K562 (cell line): ENCODE data around the gene ZNF548. TPM values are rescaled to one million over a fixed set of nuclear protein-coding genes. Genes with fewer than 3 reads are reported as not detected.

Experiments used
- ARID3A ChIP-seq: IDR thresholded peaks from 2 replicates; pipeline ENCODE4 v1.6.1; 2012; ENCODE audit warnings: low read depth, low read length, improper control_type of control experiment, borderline replicate concordance
- ATF4 ChIP-seq: fragments of 450-650 bp; formaldehyde crosslinking; IDR thresholded peaks from 2 replicates; pipeline ENCODE4 v1.4.0; 2022; ENCODE audit warnings: mild to moderate bottlenecking, moderate library complexity
- BDP1 ChIP-seq: IDR thresholded peaks from 3 replicates; pipeline ENCODE4 v1.6.1; 2011; ENCODE audit not compliant: insufficient read length, insufficient read depth
- EP300 ChIP-seq: IDR thresholded peaks from 2 replicates; pipeline ENCODE4 v1.6.1; 2012; ENCODE audit warnings: low read length, improper control_type of control experiment
- LCOR ChIP-seq: sonication (generic); formaldehyde crosslinking; IDR thresholded peaks from 2 replicates; pipeline ENCODE4 v1.8.0; 2022; ENCODE audit warnings: mild to moderate bottlenecking, missing genetic modification reagents
- MCM5 ChIP-seq: fragments of 450-650 bp; IDR thresholded peaks from 2 replicates; pipeline ENCODE4 v1.6.1; 2016; ENCODE audit warnings: low read depth
- NCOR1 ChIP-seq: fragments of 450-650 bp; IDR thresholded peaks from 2 replicates; pipeline ENCODE4 v1.6.1; 2016; ENCODE audit warnings: mild to moderate bottlenecking, moderate library complexity
- PATZ1 ChIP-seq: fragments of 250-450 bp; sonication (Bioruptor Pico); IDR thresholded peaks from 2 replicates; pipeline ENCODE4 v1.5.0; 2020; ENCODE audit warnings: mild to moderate bottlenecking, borderline replicate concordance
- REST ChIP-seq, 2 experiments: fragments of 450-650 bp; formaldehyde crosslinking in 1 of 2; IDR thresholded peaks; 2 replicates each; pipeline versions ENCODE4 v1.4.0 to v1.6.1; 2014 to 2020; ENCODE audit warnings: mild to moderate bottlenecking in 2 of 2, borderline replicate concordance in 1 of 2, low read depth in 1 of 2
- RUNX1 ChIP-seq: sonication (generic); IDR thresholded peaks from 2 replicates; pipeline ENCODE4 v1.6.1; 2016; ENCODE audit warnings: antibody characterized with exemption, low read depth
- SRSF3 ChIP-seq: fragments of 200-400 bp; formaldehyde crosslinking; IDR thresholded peaks from 2 replicates; pipeline ENCODE4 v1.6.1; 2016; ENCODE audit warnings: mild to moderate bottlenecking, low read length, moderate library complexity; ENCODE audit not compliant: insufficient read depth
- THRB ChIP-seq: fragments of 450-650 bp; formaldehyde crosslinking; conservative IDR thresholded peaks from 2 replicates; pipeline ENCODE4 v1.4.0; 2022; ENCODE audit warnings: mild to moderate bottlenecking, missing genetic modification characterization
- ZNF23 ChIP-seq: fragments of 250-450 bp; sonication (Bioruptor Pico); IDR thresholded peaks from 2 replicates; pipeline ENCODE4 v1.4.0; 2020; ENCODE audit warnings: mild to moderate bottlenecking
- polyA plus RNA-seq, 8 experiments: library from polyadenylated mRNA; depleted of rRNA in 4 of 8; stranded (reverse) in 5 of 8; unstranded in 3 of 8; fragments of >200 nt; fragmentation: Nextera tagmentation in 2 of 8; fragmentation: Illumina TruSeq in 1 of 8; extraction: Ambion mirVana in 2 of 8; extraction: Trizol in 1 of 8; gene quantifications; 2 replicates each; pipeline versions ENCODE4 v1.2.1 to v1.2.3, GENCODE V29; 2011 to 2014; ENCODE audit warnings: inconsistent platforms in 1 of 8, missing spikeins in 1 of 8
- total RNA-seq, 7 experiments: library from RNA; depleted of rRNA in 6 of 7; stranded (reverse); fragments of >200 nt in 6 of 7; fragmentation: Illumina TruSeq in 2 of 7; extraction: Trizol in 2 of 7; gene quantifications; 2 replicates each; pipeline versions ENCODE4 v1.2.1 to v1.2.3, GENCODE V29; 2011 to 2021; ENCODE audit warnings: low replicate concordance in 1 of 7

ZNF548 gene
- total and polyA plus RNA-seq, 9 of the 15 experiments (the other 6 are each of a cell fraction or from before 2014, with no cell fraction given): 1.5 to 8.7 (median 4.5) TPM

GRCh38 chr19:57410877-57411671, 21.4 kb downstream of the ZNF548 start, which contains the start of gene ZNF17 (continued):
- no peak for TF ChIP-seq REST (IDR thresholded peaks at IDR 0.05; ENCODE audit: borderline replicate concordance)
- TF ChIP-seq REST (CRISPR knock-in tag; IDR thresholded peaks at IDR 0.05; ENCODE audit: low read depth): no peak
- TF ChIP-seq EP300: no peak
- no peak for TF ChIP-seq THRB (CRISPR knock-in tag)
- TF ChIP-seq BDP1: no peak
- no peak for TF ChIP-seq ARID3A
- no peak for TF ChIP-seq MCM5
- TF ChIP-seq ZNF23 (CRISPR knock-in tag): no peak
- no peak for TF ChIP-seq LCOR
- no peak for TF ChIP-seq SRSF3
- no peak for TF ChIP-seq NCOR1
- no peak for TF ChIP-seq ATF4 (CRISPR knock-in tag)
- no peak for TF ChIP-seq RUNX1
- TF ChIP-seq PATZ1 (CRISPR knock-in tag): no peak
